ENCODE results near the gene AGXT2. TPM values are rescaled to one million over a fixed set of nuclear protein-coding genes. Genes with fewer than 3 reads are reported as not detected.
"Not testable (repeated sequence)": the region's sequence is repeated elsewhere in the genome, so short reads cannot be mapped to it uniquely, and the experiment has no call there.

Gene AGXT2
- polyA plus RNA-seq, 3 donors: 28.1 to 74.1 (median 62.0) TPM

DNA sequence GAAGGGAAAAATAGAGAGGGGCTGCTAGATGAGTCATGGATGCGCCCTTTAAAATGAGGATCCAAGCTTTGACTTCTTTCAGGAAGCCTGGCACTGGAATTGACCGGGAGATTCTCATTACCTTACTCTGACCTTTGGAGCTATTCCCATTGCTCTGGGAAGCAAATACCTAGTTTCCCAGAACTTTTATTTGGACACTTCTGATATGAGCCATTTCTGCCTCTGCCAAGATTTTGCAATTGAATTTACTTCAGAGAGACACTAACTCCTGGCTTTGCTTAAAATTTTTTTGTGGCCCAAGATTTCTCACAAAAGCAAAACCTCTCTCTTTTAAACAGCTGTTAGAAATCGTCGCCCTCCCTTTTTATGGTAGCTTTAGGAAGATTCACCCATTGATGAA, 15.7 kb upstream of the AGXT2 start:
- no peak for DNase-seq (ENCODE audit: extremely low read depth in 1 of 11, low read depth in 9 of 11, low spot score in 4 of 11)

DNA sequence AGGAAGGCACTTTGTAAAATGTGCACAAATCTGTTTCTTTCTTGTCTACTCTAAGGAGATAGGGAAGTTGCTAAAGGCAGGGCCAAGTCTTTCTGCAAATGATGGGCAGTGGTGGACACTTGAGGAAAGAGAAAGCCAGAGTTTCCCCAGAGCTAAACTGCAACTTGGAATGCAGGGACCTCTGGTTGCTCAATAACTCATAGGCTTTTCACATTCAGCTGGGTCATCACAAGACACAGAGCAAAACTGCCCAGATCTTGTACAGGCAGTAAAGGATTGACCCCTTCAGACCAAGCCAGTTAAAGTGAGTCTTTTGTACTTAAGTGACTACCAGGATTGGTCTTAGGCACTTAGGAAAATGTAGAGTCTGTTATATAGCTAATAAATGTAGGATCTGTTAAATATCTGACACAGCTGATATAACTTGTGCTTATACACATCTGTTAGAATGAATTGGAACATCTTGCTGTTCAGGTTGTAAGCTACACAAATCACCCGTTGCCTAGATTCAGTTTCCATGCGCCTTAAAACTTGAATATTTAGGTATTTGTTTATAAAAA, 13.5 kb upstream of the AGXT2 start:
- peak in 1 of 11 donors; percentile 20 for DNase-seq (ENCODE audit: extremely low read depth in 1 of 11, low read depth in 9 of 11, low spot score in 4 of 11)

- DNase-seq (ENCODE audit: extremely low read depth in 1 of 11, low read depth in 9 of 11, low spot score in 4 of 11): no peak
Measured at GRCh38 chr5:35060236-35060635, 12.5 kb upstream of the AGXT2 start.

- DNase-seq (ENCODE audit: extremely low read depth in 1 of 11, low read depth in 9 of 11, low spot score in 4 of 11): no peak
Measured at GRCh38 chr5:35059251-35059650, 11.5 kb upstream of the AGXT2 start.

GRCh38 chr5:35058374-35058788, 10.6 kb upstream of the AGXT2 start:
- no peak for DNase-seq (ENCODE audit: extremely low read depth in 1 of 11, low read depth in 9 of 11, low spot score in 4 of 11)

GRCh38 chr5:35056686-35057085, 8.9 kb upstream of the AGXT2 start:
- no peak for DNase-seq (ENCODE audit: extremely low read depth in 1 of 11, low read depth in 9 of 11, low spot score in 4 of 11)

- DNase-seq (ENCODE audit: extremely low read depth in 1 of 11, low read depth in 9 of 11, low spot score in 4 of 11): no peak
Measured at GRCh38 chr5:35052838-35053237, 5.1 kb upstream of the AGXT2 start.

DNA sequence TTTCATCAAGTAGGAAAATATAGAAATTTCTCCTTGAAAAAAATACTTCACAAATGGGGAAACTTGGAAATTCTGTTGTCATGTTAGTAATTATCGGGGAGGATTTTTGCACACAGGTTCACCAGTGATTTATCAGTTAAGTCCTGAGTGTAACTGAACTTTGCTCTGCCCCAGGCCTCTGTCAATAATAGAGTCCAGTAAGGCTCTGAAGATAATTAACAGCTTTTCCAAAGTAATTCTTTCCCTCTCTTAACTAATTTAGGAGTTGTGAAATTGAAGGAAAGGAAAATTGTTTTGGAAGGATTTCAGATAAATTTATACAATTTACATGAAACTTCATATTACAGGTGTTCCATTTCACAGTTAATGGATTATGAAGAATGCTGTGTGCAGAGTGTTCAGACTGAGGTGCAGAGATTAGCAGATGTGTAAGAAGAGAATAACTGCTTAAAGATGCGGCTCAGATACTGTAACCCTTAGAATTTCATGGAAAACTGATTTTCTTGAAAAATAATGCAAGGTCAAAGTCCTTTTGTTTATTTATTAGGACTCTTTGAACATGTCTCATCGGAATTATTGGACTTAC, 2.9 kb upstream of the AGXT2 start:
- DNase-seq (ENCODE audit: extremely low read depth in 1 of 11, low read depth in 9 of 11, low spot score in 4 of 11): no peak

GRCh38 chr5:35048910-35049309, 1.2 kb upstream of the AGXT2 start:
- DNase-seq (ENCODE audit: extremely low read depth in 1 of 11, low read depth in 9 of 11, low spot score in 4 of 11): no peak

GRCh38 chr5:35046774-35047173, 975 bp downstream of the AGXT2 start:
- DNase-seq (ENCODE audit: extremely low read depth in 1 of 11, low read depth in 9 of 11, low spot score in 4 of 11): no peak

- DNase-seq (ENCODE audit: extremely low read depth in 1 of 11, low read depth in 9 of 11, low spot score in 4 of 11): no peak
Measured at GRCh38 chr5:35045280-35045679, 2.5 kb downstream of the AGXT2 start.

DNA sequence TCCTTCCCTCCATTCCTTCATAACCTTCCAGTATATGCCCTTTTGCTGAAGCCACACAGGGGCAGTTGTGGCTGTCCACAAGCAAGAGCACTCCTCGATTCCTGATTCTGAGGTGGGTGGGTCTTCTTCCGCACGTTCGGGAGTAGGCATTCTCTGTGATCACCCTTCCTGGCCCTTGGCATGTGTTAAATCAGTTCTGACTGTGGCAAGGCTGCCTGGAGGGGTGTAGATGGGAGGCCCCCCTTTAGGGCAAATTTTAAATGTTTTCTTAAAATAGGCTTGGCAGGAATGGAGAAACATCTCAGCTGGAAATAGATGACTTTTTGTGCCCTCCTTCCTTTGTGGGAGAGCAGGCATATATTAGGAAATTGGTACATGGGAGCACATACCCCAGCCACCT, 3.1 kb downstream of the AGXT2 start:
- no peak for DNase-seq (ENCODE audit: extremely low read depth in 1 of 11, low read depth in 9 of 11, low spot score in 4 of 11)

DNA sequence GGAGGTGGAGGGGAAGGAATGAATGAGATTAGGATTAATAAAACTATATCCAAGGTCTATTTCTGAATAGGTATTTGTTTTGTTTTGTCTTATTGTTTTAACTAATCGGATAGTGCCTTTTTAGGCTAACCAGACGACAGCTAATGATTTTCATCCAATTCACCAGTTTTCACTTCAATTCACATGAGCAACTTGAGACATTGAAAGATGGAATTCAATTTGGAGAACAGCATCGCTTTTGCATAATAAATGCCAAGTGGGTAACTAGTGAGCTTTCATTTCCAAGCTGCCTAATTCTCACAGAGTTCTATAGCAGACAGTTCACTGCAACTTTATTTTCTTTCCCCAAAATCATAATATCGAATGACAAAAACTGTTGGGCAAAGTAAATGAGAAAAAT, 5.0 kb downstream of the AGXT2 start:
- no peak for DNase-seq (ENCODE audit: extremely low read depth in 1 of 11, low read depth in 9 of 11, low spot score in 4 of 11)

DNA sequence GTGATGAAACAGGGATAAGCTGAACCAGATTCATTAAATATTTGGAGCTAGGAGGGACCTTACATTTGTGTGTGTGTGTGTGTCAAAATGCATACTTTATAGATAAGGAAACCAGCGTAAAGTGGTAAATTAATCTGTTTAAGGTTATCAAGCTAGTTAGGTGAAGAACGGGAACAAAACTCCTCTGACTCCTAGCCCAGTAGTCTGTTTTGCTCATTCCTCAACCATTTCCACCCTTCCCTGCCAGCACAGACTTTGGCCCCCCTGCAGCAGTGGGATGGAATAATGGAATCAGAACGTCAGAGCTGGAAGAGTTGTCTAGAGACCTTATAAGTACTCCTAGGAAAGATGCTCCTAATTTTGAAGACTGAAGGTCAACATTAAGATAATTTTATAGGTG, 6.5 kb downstream of the AGXT2 start:
- no peak for DNase-seq (ENCODE audit: extremely low read depth in 1 of 11, low read depth in 9 of 11, low spot score in 4 of 11)

DNA sequence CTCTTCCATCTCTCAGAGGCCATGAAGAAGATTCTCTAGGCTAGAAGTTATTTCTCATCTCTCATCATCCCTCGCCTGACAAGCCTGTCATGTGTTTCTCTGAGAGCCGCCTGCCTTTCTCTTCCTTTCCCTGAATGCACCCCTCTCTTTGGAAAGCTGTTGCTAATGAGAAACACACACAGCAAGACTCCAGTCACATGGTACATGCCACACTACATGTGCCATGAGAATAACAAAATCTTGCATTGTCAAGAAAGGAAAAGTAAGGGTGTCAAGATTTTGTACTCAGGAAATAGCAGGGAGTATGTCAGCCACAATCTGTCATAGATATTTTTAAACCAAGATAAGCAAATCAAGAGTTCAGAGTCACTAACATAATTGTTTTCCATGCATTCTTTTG, 8.9 kb downstream of the AGXT2 start:
- no peak for DNase-seq (ENCODE audit: extremely low read depth in 1 of 11, low read depth in 9 of 11, low spot score in 4 of 11)

DNA sequence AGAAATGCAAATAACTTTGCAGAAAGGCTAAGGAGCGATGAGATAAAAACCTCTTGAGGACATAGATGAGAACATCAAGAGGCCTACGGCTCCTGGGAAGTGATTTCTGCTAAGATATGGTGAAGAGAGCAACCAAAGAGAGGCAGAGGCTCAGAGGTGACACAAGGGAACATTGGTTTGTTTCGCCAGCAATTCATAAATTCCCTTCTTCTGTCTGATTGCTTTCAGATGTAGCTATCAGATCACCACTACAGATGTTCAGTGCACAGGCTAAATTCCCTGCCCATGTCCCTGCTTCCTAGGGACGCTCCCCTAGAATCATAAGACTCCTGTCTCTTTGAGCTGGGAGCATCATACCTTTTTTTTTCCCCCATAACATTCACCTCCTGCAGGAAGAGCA, 11.2 kb downstream of the AGXT2 start:
- no peak for DNase-seq (ENCODE audit: extremely low read depth in 1 of 11, low read depth in 9 of 11, low spot score in 4 of 11)

DNA sequence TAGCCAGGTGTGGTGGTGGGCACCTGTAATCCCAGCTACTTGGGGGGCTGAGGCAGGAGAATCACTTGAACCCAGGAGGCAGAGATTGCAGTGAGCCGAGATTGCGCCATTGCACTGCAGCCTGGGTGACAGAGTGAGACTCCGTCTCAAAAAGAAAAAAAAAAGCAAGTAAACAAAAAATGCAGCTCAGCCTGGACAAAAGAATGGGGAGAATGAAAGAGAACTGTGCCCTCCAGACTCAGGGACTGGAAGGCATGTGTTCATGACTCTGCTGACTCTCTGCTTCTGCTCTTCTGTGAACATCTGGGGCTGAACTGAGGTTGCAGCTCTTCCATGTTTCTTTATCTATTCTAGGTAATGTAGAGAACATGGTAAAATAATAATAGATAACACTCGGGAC, 11.8 kb downstream of the AGXT2 start:
- DNase-seq (ENCODE audit: extremely low read depth in 1 of 11, low read depth in 9 of 11, low spot score in 4 of 11): not testable (repeated sequence)

DNA sequence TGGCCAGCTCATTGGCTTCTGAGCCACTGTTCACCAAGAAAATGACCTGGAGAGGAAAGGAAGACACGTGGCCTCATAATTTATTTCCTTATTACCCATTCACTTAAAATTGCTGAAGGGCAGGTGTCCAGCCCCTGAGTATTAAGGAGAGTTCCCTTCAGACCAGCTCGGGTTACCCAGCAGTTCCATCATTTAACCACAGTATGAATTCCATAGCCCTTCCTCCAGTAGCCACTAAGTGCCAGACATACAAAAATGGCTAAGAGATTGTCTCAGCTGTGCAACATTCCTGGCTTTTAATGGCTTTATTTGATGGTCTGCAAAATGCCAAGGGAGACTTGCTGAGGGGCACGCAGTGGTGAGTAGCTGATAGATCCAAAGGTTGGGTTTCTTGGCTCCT, 12.5 kb downstream of the AGXT2 start:
- no peak for DNase-seq (ENCODE audit: extremely low read depth in 1 of 11, low read depth in 9 of 11, low spot score in 4 of 11)

- DNase-seq (ENCODE audit: extremely low read depth in 1 of 11, low read depth in 9 of 11, low spot score in 4 of 11): no peak
Measured at GRCh38 chr5:35032356-35032755, 15.4 kb downstream of the AGXT2 start.

DNA sequence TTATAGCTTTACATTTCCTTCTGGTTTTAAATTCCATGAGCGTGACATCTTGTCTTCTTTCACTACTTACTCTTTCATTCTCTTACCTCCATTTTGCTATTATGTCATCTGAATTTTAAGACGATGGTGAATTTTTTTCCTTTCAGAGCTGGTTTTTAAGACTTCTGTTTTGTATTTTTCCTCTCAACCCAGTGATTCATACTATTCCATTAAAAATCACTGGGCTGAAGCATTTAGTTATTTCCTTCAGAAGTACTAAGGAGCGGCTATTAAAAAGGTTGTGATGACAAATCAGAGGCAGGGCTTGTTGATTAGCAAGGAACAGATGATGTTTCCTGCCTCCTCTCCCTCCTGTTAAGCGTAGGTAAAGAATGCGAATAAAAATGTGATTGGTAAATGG, 16.5 kb downstream of the AGXT2 start:
- no peak for DNase-seq (ENCODE audit: extremely low read depth in 1 of 11, low read depth in 9 of 11, low spot score in 4 of 11)

- no peak for DNase-seq (ENCODE audit: extremely low read depth in 1 of 11, low read depth in 9 of 11, low spot score in 4 of 11)
Measured at GRCh38 chr5:35030426-35031100, 17.2 kb downstream of the AGXT2 start.

All from renal cortex interstitium (tissue), 11 donors.